Ascending aorta (tissue), 2 donors: ENCODE results near the gene CD200R1. TPM values are rescaled to one million over a fixed set of nuclear protein-coding genes. Genes with fewer than 3 reads are reported as not detected.

Experiments used
- DNase-seq, 2 donors: peaks; one replicate each; pipeline ENCODE4 v3.0.0-alpha.2; 2019; ENCODE audit warnings: low spot score in 2 of 2
- H3K27ac ChIP-seq, 2 donors: fragments of 200-600 bp; sonication (generic); one replicate each; pipeline ENCODE4 v1.5.1; 2016 to 2017; ENCODE audit warnings: mild to moderate bottlenecking in 1 of 2
- H3K27me3 ChIP-seq: fragments of 200-600 bp; sonication (generic); one replicate; pipeline ENCODE4 v1.5.1; 2017
- H3K36me3 ChIP-seq, 2 donors: fragments of 200-600 bp; sonication (generic); one replicate each; pipeline ENCODE4 v1.5.1; 2016
- H3K4me1 ChIP-seq, 2 donors: fragments of 200-600 bp; sonication (generic); one replicate each; pipeline ENCODE4 v1.5.1; 2016 to 2017; ENCODE audit warnings: mild to moderate bottlenecking in 1 of 2
- H3K4me3 ChIP-seq, 2 donors: fragments of 200-600 bp; sonication (generic); one replicate each; pipeline ENCODE4 v1.5.1; 2016 to 2017; ENCODE audit warnings: mild to moderate bottlenecking in 1 of 2
- H3K9me3 ChIP-seq, 2 donors: fragments of 200-600 bp; sonication (generic); one replicate each; pipeline ENCODE4 v1.5.1; 2016
- intact Hi-C: fragments of 100-400 bp; cut with DNase I; formaldehyde crosslinking; loops from one replicate; pipeline ENCODE4 v1.15.1; 2023
- total RNA-seq: library from RNA; depleted of rRNA; stranded (reverse); fragments of >200 nt; gene quantifications from one replicate; pipeline ENCODE4 v1.1.0, GENCODE V29; 2016
- TF ChIP-seq, protein P1 (sequence below), 3 experiments: fragments of 200-600 bp in 2 of 3; fragments of 450-650 bp in 1 of 3; sonication (generic) in 2 of 3; IDR thresholded peaks; one replicate each; pipeline ENCODE4 v1.5.1; 2016 to 2019; ENCODE audit warnings: antibody characterized with exemption in 3 of 3, mild to moderate bottlenecking in 1 of 3, moderate library complexity in 1 of 3

CD200R1 gene
- total RNA-seq, 1 donor from 2014 or later, result not detected

DNA sequence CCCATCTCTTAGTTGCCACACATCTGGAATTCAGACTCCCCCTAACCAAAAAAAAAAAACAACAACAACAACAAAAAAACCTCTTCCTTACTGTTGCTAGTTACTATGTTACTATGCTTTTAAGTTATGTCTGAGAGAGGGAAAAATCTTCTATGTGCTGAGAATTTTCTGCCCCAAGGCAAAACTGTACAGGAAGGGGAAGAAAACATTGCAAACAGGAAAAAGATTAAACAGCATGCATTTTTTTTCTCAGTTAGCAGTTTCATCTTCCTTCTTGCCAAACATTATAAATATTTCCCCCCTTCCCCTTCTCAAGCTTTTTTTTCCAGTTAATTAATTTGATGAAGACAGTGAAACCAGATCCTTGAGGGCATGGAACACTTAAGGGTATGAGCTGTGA lies 1.1 kb upstream of the CD200R1 start:
- TF ChIP-seq, protein P1, sequence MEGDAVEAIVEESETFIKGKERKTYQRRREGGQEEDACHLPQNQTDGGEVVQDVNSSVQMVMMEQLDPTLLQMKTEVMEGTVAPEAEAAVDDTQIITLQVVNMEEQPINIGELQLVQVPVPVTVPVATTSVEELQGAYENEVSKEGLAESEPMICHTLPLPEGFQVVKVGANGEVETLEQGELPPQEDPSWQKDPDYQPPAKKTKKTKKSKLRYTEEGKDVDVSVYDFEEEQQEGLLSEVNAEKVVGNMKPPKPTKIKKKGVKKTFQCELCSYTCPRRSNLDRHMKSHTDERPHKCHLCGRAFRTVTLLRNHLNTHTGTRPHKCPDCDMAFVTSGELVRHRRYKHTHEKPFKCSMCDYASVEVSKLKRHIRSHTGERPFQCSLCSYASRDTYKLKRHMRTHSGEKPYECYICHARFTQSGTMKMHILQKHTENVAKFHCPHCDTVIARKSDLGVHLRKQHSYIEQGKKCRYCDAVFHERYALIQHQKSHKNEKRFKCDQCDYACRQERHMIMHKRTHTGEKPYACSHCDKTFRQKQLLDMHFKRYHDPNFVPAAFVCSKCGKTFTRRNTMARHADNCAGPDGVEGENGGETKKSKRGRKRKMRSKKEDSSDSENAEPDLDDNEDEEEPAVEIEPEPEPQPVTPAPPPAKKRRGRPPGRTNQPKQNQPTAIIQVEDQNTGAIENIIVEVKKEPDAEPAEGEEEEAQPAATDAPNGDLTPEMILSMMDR (IDR thresholded peaks at IDR 0.05), result no peak
- intact Hi-C loops, result no loop called here
- Histone ChIP-seq H3K36me3 (no peaks in the 10 kb centered on the region), H3K9me3 (no peaks in the 10 kb centered on the region), H3K4me3 (no peak overlapping the region), H3K4me1 (no peaks in the 10 kb centered on the region), H3K27me3 (no peaks in the 10 kb centered on the region), H3K27ac (no peak overlapping the region)
- DNase-seq, result no peak

DNA sequence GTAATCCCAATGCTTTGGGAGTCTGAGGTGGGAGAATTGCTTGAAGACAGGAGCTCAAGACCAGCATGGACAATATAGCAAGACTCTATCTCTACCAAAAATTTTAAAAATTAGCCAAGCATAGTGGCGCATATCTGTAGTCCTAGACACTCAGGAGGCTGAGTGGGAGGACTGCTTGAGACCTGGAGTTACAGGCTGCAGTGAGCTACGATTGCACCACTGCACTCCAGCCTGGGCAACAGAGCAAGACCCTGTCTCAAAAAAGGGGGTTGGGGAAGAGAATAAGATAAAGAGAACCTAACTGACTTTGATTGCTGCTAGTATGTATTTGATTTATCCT lies 755 bp downstream of the CD200R1 start:
- Histone ChIP-seq H3K27me3 (no peaks in the 10 kb centered on the region), H3K4me1 (no peaks in the 10 kb centered on the region), H3K9me3 (no peaks in the 10 kb centered on the region), H3K4me3 (peak overlapping the region in 1 of 2 donors; percentile 24), H3K36me3 (no peaks in the 10 kb centered on the region), H3K27ac (no peak overlapping the region)
- TF ChIP-seq, protein P1 (IDR thresholded peaks at IDR 0.05), result no peak
- no peak for DNase-seq
- intact Hi-C loops, result no loop called here

DNA sequence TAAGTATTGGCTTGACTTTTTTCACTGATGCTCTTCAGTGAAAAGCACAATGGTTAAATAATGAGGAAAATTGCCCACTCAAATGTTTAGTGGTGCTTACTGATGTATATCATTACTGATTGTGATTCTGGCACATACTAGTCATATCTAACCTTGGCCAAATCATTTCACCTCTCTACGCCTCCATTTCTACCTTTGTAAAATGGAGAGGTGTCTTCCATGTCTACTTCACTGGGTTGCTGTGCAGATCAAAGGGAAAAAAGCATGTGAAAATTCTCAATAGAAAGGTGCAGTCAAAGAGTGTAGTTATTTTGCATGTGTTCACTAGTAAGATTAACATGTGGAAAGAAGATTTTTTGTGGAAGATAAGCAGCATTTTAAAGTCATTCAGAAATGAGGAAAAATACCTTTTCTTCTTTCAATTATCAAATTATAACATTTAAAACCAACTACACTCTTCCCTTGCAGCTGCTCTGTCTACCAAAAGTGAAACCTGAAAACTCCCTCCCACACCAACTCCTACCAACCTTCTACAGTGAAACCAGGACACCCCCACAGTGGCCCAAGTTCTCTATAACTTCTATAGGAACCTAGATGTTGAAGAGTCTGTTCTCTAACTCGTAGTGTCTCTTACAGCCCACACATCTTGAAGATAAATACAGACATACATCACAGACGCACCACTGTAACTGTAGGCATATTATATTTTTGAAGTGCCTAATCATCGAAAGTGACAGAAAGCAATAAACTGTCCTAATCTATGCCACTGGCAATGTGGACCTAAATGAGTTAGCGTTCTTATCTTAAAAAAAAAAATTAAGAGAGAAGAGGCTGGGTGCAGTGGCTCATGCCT lies 1.4 kb downstream of the CD200R1 start:
- intact Hi-C loops, result no loop called here
- H3K27ac ChIP-seq, result no peak overlapping the region
- TF ChIP-seq, protein P1 (IDR thresholded peaks at IDR 0.05), result no peak
- no peaks in the 10 kb centered on the region for H3K9me3 ChIP-seq
- DNase-seq, result no peak
- no peaks in the 10 kb centered on the region for H3K4me1 ChIP-seq
- no peaks in the 10 kb centered on the region for H3K36me3 ChIP-seq
- H3K4me3 ChIP-seq, result peak overlapping the region in 1 of 2 donors; percentile 24
- H3K27me3 ChIP-seq, result no peaks in the 10 kb centered on the region

DNA sequence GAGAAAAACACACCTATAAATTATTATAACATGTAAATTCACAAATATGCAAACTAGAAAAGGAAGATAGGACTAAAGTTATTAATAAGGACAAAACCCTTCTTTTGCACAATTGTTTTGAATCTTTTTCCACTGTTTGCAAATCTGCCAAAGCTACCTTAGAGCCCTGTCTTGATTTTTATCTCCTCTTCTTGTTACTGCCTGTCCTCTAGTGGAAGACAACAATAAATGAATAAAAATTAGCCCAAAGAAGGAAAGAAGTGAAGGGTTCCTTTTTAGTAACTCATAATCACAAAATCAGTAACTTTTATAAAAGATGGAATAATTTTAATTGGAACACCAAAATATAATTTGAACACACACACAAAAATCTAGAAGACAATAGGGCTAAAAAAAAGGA lies 2.7 kb downstream of the CD200R1 start:
- H3K36me3 ChIP-seq, result no peaks in the 10 kb centered on the region
- H3K4me1 ChIP-seq, result no peaks in the 10 kb centered on the region
- no peaks in the 10 kb centered on the region for H3K9me3 ChIP-seq
- intact Hi-C loops, result no loop called here
- DNase-seq, result no peak
- H3K27ac ChIP-seq, result no peak overlapping the region
- TF ChIP-seq, protein P1 (IDR thresholded peaks at IDR 0.05), result no peak
- no peak overlapping the region for H3K4me3 ChIP-seq
- H3K27me3 ChIP-seq, result no peaks in the 10 kb centered on the region

DNA sequence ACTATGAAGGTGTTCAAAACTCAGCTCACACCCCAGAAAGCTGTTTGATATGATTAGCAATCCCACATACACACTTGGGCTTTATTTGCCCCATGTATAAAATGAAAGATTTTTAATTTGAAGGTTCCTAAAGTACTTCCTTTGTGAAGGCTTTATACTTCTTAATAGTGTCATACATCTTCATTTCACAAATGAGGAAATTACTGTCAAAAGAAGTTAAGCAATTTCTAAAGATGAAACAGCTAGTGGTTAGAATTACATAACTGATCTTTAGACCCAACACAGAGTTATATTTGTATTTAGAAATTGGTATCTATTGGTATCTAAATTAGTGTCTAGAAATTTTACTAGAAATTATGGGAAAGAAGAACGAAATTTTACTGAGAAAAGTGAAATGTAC lies 7.1 kb downstream of the CD200R1 start:
- Histone ChIP-seq H3K27ac (no peak overlapping the region), H3K27me3 (no peaks in the 10 kb centered on the region), H3K4me1 (no peaks in the 10 kb centered on the region), H3K9me3 (no peaks in the 10 kb centered on the region), H3K36me3 (no peaks in the 10 kb centered on the region), H3K4me3 (no peak overlapping the region)
- intact Hi-C loops, result no loop called here
- TF ChIP-seq, protein P1 (IDR thresholded peaks at IDR 0.05), result no peak
- DNase-seq, result no peak
